Neural progenitor cell (in vitro differentiated cells): Measurements from ENCODE around the gene SLC5A12. TPM values are rescaled to one million over a fixed set of nuclear protein-coding genes. Genes with fewer than 3 reads are reported as not detected.

Experiments used
- DNase-seq: peaks from one replicate; pipeline ENCODE4 v3.0.0-alpha.2; 2016; ENCODE audit warnings: low spot score
- H2AFZ ChIP-seq: fragments of 200-600 bp; sonication (generic); replicated peaks from 2 replicates; pipeline ENCODE4 v1.6.1; 2016; ENCODE audit warnings: antibody characterized with exemption
- H3F3A ChIP-seq: fragments of 200-600 bp; sonication (generic); 2 replicates; pipeline ENCODE4 v1.6.1; 2016; ENCODE audit warnings: antibody characterized with exemption, low read depth
- H3K27ac ChIP-seq: fragments of 200-600 bp; sonication (generic); 2 replicates; pipeline ENCODE4 v1.5.1; 2016; ENCODE audit warnings: mild to moderate bottlenecking
- H3K27me3 ChIP-seq: fragments of 200-600 bp; sonication (generic); 2 replicates; pipeline ENCODE4 v1.6.1; 2016; ENCODE audit warnings: mild to moderate bottlenecking, moderate library complexity
- H3K36me3 ChIP-seq: fragments of 200-600 bp; sonication (generic); 2 replicates; pipeline ENCODE4 v1.5.1; 2016
- H3K4me1 ChIP-seq: fragments of 200-600 bp; sonication (generic); 2 replicates; pipeline ENCODE4 v1.6.1; 2016; ENCODE audit warnings: mixed run types
- H3K4me2 ChIP-seq: fragments of 200-600 bp; sonication (generic); 2 replicates; pipeline ENCODE4 v1.6.1; 2016
- H3K4me3 ChIP-seq: fragments of 200-600 bp; sonication (generic); 2 replicates; pipeline ENCODE4 v1.5.1; 2016
- H3K79me2 ChIP-seq: fragments of 200-600 bp; sonication (generic); 2 replicates; pipeline ENCODE4 v1.6.1; 2016; ENCODE audit warnings: low read depth
- H3K9ac ChIP-seq: fragments of 200-600 bp; sonication (generic); 2 replicates; pipeline ENCODE4 v1.6.1; 2016
- H3K9me3 ChIP-seq: fragments of 200-600 bp; sonication (generic); 2 replicates; pipeline ENCODE4 v1.5.1; 2016; ENCODE audit warnings: low read depth
- H4K20me1 ChIP-seq: fragments of 200-600 bp; sonication (generic); 2 replicates; pipeline ENCODE4 v1.6.1; 2016; ENCODE audit warnings: low read depth
- H3K27ac Mint-ChIP-seq: 3 replicates; pipeline ENCODE4 v1.8.0; 2021; ENCODE audit warnings: mixed read lengths
- H3K27me3 Mint-ChIP-seq: 2 replicates; pipeline ENCODE4 v1.8.0; 2022; ENCODE audit warnings: low read depth, mild to moderate bottlenecking, inconsistent platforms, moderate library complexity, mixed read lengths; ENCODE audit not compliant: insufficient read depth
- H3K36me3 Mint-ChIP-seq: 3 replicates; pipeline ENCODE4 v1.8.0; 2021; ENCODE audit warnings: mixed read lengths
- H3K4me1 Mint-ChIP-seq: 3 replicates; pipeline ENCODE4 v1.8.0; 2021; ENCODE audit warnings: mixed read lengths
- H3K4me3 Mint-ChIP-seq: 3 replicates; pipeline ENCODE4 v1.8.0; 2021; ENCODE audit warnings: mild to moderate bottlenecking, moderate library complexity, mixed read lengths
- H3K9me3 Mint-ChIP-seq: 3 replicates; pipeline ENCODE4 v1.8.0; 2020; ENCODE audit warnings: mixed read lengths
- EZH2 ChIP-seq: fragments of 200-600 bp; sonication (generic); IDR thresholded peaks from 2 replicates; pipeline ENCODE4 v1.6.1; 2017; ENCODE audit warnings: antibody characterized with exemption, mild to moderate bottlenecking, moderate library complexity
- EZH2phosphoT487 ChIP-seq: fragments of 200-600 bp; sonication (generic); IDR thresholded peaks from 2 replicates; pipeline ENCODE4 v1.6.1; 2017; ENCODE audit warnings: antibody characterized with exemption
- total RNA-seq: library from RNA; depleted of rRNA; stranded (reverse); fragments of >200 nt; gene quantifications from 2 replicates; pipeline ENCODE4 v1.2.3, GENCODE V29; 2015; ENCODE audit warnings: low replicate concordance
- TF ChIP-seq, protein P1 (sequence below): fragments of 200-600 bp; sonication (generic); IDR thresholded peaks from 2 replicates; pipeline ENCODE4 v1.5.1; 2017; ENCODE audit warnings: antibody characterized with exemption, mild to moderate bottlenecking

SLC5A12 gene
- total RNA-seq, 1 donor from 2014 or later, result 4.9 TPM

DNA sequence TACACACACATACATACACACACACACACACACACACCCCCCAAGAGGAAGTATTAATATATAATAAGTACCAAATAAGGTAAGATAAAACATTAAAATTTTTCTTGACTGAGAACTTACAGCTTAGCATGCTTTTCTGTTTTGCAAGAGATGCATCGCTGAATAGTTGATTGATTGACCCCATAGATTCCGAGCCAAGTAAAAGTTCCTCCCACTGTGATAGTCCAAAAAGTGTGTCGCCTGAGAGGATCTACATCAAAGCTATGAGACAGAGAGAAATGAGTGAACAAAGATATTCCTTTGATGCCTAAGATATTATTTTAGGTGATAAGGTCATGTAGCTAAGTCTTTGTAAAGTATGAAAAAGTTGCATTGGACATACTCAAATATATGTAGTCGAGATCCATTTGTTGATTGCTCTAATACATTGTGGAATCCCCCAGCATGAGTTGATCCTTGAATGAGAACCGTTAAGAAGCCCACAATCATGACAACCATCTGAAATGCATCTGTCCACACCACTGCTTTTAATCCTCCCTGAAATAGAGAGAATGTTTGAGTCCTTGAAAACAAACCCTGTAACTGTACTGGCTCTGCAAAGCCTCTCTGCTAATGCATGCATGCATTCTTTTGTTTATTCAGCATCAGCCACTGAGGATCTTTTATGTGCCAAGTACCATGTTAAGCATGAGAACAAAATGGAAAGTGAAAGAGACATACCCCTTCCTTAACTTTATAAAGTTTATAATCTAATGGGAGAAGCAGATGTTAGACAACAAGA, 18.3 kb downstream of the SLC5A12 start:
- Histone ChIP-seq H3K4me3 (no peak overlapping the region), H3F3A (no peaks in the 10 kb centered on the region), H2AFZ (no peak overlapping the region), H3K27ac (no peak overlapping the region), H3K79me2 (no peaks in the 10 kb centered on the region), H3K4me1 (peaks cover 17% of the 10 kb centered on the region), H3K4me2 (no peak overlapping the region), H3K36me3 (no peaks in the 10 kb centered on the region), H3K9me3 (no peaks in the 10 kb centered on the region), H4K20me1 (no peaks in the 10 kb centered on the region), H3K9ac (no peak overlapping the region), H3K27me3 (no peaks in the 10 kb centered on the region)
- Mint-ChIP-seq H3K9me3 (no peaks in the 10 kb centered on the region), H3K4me1 (peaks cover 9% of the 10 kb centered on the region), H3K27me3 (peaks cover 2% of the 10 kb centered on the region), H3K27ac (no peak overlapping the region), H3K4me3 (no peak overlapping the region), H3K36me3 (no peaks in the 10 kb centered on the region)
- peak; percentile 25 for DNase-seq
- TF ChIP-seq EZH2 (no peak), EZH2phosphoT487 (no peak)
- TF ChIP-seq, protein P1, sequence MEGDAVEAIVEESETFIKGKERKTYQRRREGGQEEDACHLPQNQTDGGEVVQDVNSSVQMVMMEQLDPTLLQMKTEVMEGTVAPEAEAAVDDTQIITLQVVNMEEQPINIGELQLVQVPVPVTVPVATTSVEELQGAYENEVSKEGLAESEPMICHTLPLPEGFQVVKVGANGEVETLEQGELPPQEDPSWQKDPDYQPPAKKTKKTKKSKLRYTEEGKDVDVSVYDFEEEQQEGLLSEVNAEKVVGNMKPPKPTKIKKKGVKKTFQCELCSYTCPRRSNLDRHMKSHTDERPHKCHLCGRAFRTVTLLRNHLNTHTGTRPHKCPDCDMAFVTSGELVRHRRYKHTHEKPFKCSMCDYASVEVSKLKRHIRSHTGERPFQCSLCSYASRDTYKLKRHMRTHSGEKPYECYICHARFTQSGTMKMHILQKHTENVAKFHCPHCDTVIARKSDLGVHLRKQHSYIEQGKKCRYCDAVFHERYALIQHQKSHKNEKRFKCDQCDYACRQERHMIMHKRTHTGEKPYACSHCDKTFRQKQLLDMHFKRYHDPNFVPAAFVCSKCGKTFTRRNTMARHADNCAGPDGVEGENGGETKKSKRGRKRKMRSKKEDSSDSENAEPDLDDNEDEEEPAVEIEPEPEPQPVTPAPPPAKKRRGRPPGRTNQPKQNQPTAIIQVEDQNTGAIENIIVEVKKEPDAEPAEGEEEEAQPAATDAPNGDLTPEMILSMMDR, result no peak

DNA sequence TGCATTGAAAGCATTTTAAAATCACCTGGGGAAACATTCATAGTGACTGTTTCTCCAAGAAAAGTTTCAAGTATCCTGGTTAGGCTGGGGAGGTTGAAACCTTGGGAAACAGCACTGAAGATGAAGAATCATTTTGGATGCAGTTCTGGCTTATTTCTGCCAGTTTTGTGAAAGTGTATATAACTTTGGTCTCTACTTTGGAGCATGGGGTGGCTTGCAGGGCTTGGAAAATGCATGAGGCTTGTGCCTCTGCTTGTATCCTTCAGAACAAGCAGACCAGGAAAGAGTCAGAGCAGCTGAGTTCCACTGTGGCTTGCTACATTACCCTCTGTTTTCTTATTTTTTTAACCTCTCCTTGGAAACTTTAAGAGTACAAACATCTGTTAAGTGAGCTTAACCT, 19.5 kb downstream of the SLC5A12 start:
- no peak overlapping the region for H3K27ac Mint-ChIP-seq
- no peak overlapping the region for H3K27ac ChIP-seq

DNA sequence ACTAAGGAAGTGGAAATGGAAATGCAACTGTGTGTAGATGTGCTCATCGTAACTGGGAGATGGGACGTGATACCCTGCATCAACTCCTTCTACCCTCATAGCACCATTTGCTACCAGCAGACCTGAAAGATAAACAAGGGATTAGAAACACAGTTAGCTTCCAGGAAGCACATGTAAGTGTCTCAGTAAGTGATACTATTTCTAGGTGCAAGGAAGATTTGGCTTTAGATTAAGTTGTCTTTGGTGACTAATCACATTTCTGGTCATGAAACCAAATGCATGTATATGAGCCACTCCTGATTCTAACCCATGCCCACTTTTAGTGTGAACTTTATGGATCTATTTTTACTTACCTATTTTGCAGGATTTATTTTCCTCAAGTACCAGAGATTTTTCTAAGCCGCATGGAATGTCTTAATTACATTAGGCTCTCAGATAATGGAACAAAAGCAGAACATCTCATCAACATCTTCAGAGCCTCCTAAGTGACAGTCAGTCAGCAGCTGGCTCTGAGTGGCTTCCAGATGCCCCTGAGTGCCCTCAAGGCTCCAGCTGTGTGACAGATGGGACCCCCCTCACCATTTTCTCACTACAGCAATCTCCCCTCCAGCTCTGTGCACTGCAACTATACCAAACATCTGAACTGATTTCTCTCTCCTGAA, 21.2 kb downstream of the SLC5A12 start:
- Mint-ChIP-seq H3K4me1 (peaks cover 9% of the 10 kb centered on the region), H3K27me3 (peaks cover 2% of the 10 kb centered on the region), H3K36me3 (no peaks in the 10 kb centered on the region), H3K27ac (no peak overlapping the region), H3K4me3 (no peak overlapping the region), H3K9me3 (no peaks in the 10 kb centered on the region)
- Histone ChIP-seq H3K4me2 (peak overlapping the region; percentile 39), H3K79me2 (no peaks in the 10 kb centered on the region), H3F3A (no peaks in the 10 kb centered on the region), H4K20me1 (no peaks in the 10 kb centered on the region), H3K27ac (no peak overlapping the region), H3K9ac (no peak overlapping the region), H3K36me3 (no peaks in the 10 kb centered on the region), H2AFZ (no peak overlapping the region), H3K4me3 (no peak overlapping the region), H3K4me1 (peaks cover 17% of the 10 kb centered on the region), H3K9me3 (no peaks in the 10 kb centered on the region), H3K27me3 (no peaks in the 10 kb centered on the region)
- peak; percentile 13 for DNase-seq
- TF ChIP-seq EZH2phosphoT487, result no peak
- TF ChIP-seq, protein P1, result no peak
- no peak for TF ChIP-seq EZH2

More for the DNA sequence above, 19.5 kb downstream of the SLC5A12 start:
- Histone ChIP-seq H3K4me2 (no peak overlapping the region), H3K79me2 (no peaks in the 10 kb centered on the region), H4K20me1 (no peaks in the 10 kb centered on the region), H3F3A (no peaks in the 10 kb centered on the region), H3K9me3 (no peaks in the 10 kb centered on the region), H2AFZ (no peak overlapping the region), H3K4me3 (no peak overlapping the region), H3K27me3 (no peaks in the 10 kb centered on the region), H3K4me1 (peaks cover 17% of the 10 kb centered on the region), H3K9ac (no peak overlapping the region), H3K36me3 (no peaks in the 10 kb centered on the region)
- TF ChIP-seq, protein P1, result no peak
- TF ChIP-seq EZH2phosphoT487 (no peak), EZH2 (no peak)
- no peak overlapping the region for H3K4me3 Mint-ChIP-seq
- H3K27me3 Mint-ChIP-seq, result peaks cover 2% of the 10 kb centered on the region
- no peaks in the 10 kb centered on the region for H3K36me3 Mint-ChIP-seq
- no peak for DNase-seq
- peaks cover 9% of the 10 kb centered on the region for H3K4me1 Mint-ChIP-seq
- no peaks in the 10 kb centered on the region for H3K9me3 Mint-ChIP-seq
